HG02973 (cell line): ENCODE data around the gene LRRC8A.

Experiments used
- ATAC-seq: cut with Tn5 transposase; IDR thresholded peaks from one replicate; pipeline ENCODE4 v1.9.1; 2021; ENCODE audit warnings: moderate library complexity; ENCODE audit not compliant: unreplicated experiment

Gene LRRC8A

GRCh38 chr9:128899566-128900322, 17.8 kb downstream of the LRRC8A start:
- no peak for ATAC-seq

- no peak for ATAC-seq
Measured at GRCh38 chr9:128901379-128901778, 19.4 kb downstream of the LRRC8A start.

- ATAC-seq: no peak
Measured at GRCh38 chr9:128901822-128902221, 19.9 kb downstream of the LRRC8A start.

- ATAC-seq: peak; percentile 90
Measured at GRCh38 chr9:128902351-128903078, 20.6 kb downstream of the LRRC8A start.

GRCh38 chr9:128903079-128903461, 21.1 kb downstream of the LRRC8A start:
- ATAC-seq: no peak

- no peak for ATAC-seq
Measured at GRCh38 chr9:128903871-128904620, 22.1 kb downstream of the LRRC8A start.

GRCh38 chr9:128905964-128906363, 24.0 kb downstream of the LRRC8A start:
- no peak for ATAC-seq

GRCh38 chr9:128906741-128907140, 24.8 kb downstream of the LRRC8A start:
- ATAC-seq: no peak

- ATAC-seq: no peak
Measured at GRCh38 chr9:128908372-128908771, 26.4 kb downstream of the LRRC8A start.

GRCh38 chr9:128909859-128910258, 27.9 kb downstream of the LRRC8A start:
- ATAC-seq: no peak

- ATAC-seq: no peak
Measured at GRCh38 chr9:128910906-128911305, 29.0 kb downstream of the LRRC8A start.

- no peak for ATAC-seq
Measured at GRCh38 chr9:128911529-128912035, 29.6 kb downstream of the LRRC8A start.

- ATAC-seq: no peak
Measured at GRCh38 chr9:128912270-128912853, 30.4 kb downstream of the LRRC8A start.

- ATAC-seq: no peak
Measured at GRCh38 chr9:128913048-128913900, 31.3 kb downstream of the LRRC8A start.

GRCh38 chr9:128913995-128914772, 32.3 kb downstream of the LRRC8A start:
- ATAC-seq: no peak

- no peak for ATAC-seq
Measured at GRCh38 chr9:128916204-128916603, 34.3 kb downstream of the LRRC8A start.

- no peak for ATAC-seq
Measured at GRCh38 chr9:128916745-128917144, 34.8 kb downstream of the LRRC8A start.

- no peak for ATAC-seq
Measured at GRCh38 chr9:128917151-128917849, 35.4 kb downstream of the LRRC8A start.

- ATAC-seq: no peak
Measured at GRCh38 chr9:128918921-128919320, 37.0 kb downstream of the LRRC8A start.
